Measurements from ENCODE around the gene GPD1L.
"Not testable (repeated sequence)": the region's sequence is repeated elsewhere in the genome, so short reads cannot be mapped to it uniquely, and the experiment has no call there.

Gene GPD1L

DNA sequence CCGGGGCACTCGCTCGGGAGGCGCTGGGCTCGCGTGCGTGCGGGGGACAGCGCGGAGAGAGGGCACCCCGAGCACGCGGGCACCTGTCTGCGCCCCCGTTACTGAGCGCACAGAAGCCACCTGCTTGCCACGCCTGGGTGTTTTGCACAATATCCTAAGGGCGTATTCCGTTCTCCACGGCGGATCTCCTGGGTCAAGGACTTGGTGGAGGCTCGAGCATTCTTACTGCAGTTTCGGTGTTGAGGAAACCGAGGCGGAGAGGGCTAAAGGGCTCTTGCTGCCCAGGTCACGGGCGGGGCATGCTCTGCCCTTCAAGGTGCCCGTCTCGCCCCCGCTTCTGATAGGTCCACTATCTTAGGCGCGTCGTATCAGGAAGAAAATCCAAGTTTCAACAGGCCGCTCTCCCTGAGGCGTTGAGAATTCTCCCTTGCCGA lies 526 bp downstream of the GPD1L start:
- no peak for DNase-seq

DNA sequence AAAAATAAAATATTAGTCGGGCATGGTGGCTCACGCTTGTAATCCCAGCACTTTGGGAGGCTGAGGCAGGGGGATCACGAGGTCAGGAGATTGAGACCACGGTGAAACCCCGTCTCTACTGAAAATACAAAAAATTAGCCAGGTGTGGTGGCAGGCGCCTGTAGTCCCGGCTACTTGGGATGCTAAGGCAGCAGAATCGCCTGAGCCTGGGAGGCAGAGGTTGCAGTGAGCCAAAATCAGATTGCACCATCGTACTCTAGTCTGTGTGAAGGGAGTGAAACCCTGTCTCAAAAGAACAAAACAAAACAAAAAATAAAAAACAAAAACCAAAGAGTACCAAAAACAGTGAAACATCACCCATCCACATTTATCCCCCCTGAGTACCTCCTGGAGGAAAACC lies 1.8 kb downstream of the GPD1L start:
- DNase-seq = not testable (repeated sequence)

DNA sequence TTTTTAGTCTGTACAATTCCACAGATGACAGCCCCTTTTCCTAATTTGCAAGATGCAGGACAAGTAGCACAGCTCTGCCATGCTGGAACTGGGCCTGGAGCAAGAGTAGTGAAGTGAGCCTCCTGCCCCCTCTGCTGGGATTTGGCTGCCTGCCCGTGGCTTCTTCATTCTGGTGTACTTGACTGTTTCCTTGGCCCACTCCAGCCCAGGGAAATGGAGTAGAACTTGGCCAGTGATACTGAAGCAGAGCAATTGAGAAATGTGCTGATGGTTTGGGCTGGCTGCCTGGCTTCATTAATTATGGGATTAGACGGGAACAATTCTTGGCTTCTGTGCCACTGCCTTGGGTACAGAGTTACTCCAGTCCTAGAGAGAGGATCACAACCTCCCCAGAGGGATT lies 2.8 kb downstream of the GPD1L start:
- DNase-seq = peak; percentile 11 to 50

DNA sequence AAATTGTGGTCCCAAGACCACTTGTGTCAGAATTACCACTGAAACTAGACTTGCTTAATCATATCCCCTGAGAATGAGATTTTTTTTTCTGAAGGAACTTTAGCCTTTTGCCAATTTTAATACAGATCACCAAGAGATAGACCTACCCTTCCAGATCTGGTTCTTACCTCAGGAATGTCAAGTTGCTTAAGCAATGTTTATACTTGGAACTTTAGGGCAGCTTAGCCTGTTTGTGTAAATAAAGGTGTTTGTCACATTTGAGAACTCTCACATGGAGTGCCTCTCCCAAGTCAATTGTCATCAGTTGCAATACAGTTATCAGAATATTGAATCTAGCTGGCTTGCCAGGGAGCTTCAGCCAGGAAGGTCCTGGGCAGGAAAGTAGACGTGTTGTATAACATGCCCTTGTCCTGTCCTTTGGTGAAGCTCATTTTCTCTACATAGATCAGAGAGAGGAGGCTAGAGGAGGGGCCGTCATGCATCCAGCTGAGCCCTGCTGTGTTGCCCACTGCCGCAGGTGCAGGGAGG lies 3.9 kb downstream of the GPD1L start:
- no peak for DNase-seq

DNA sequence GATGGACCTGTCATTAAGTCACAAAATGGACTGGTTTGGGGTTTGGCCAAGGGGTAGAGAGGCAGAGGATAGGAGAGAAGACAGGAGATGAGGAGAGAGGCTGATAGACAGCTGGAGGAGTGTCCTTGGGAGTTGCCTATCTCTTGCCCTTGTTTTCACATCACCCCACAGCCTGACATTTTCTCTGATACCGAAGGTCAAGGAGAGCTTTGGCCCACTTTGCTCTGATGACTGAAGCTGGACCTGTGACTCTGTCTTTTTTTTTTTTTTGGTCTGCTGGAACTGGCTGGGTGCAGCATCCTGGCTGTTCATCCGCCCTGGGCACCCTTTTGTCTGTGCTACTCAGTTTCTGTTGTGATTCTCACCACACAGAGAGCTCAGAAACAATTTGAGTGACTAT lies 5.1 kb downstream of the GPD1L start:
- no peak for DNase-seq

DNA sequence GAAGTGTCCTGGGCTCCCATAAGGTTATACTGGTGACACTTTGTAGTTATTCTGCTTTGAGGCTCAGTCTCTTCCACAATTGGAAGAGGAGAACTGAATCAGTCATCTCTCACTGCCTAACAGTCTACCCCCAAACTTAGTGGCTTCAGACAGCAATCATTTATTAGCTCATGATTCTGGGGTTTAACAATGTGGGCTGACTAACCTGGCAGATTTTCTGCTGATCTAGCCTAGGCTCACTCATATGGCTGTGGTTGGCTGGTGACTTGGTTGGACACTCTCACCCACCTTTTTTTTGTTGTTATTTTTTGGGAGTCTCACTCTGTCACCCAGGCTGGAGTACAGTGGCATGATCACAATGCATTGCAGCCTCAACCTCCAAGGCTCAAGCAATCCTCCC lies 7.1 kb downstream of the GPD1L start:
- DNase-seq = no peak

DNA sequence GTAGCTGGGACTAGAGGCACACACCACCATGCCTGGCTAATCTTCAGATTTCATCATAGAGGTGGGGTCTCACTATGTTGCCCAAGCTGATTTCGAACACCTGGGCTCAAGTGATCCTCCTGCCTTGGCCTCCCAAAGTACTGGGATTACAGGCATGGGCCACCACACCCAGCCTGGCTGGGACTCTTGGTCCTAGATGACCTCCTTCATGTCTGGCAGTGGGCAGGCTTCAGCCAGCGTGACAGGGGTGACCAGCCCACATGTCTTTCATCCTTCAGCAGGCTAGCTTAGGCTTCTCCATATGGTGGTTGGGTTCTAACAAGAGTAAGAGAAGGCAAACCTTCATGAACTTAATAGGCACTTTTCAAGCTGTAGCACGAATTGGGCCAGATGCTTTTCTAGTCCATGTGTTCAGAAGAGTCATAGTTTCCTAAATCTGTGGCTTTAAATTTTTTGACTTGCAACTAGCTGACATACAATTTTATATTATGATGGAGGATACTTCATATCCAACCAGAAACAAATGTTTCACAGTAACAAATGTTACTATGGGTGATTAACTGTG lies 7.6 kb downstream of the GPD1L start:
- no peak for DNase-seq

DNA sequence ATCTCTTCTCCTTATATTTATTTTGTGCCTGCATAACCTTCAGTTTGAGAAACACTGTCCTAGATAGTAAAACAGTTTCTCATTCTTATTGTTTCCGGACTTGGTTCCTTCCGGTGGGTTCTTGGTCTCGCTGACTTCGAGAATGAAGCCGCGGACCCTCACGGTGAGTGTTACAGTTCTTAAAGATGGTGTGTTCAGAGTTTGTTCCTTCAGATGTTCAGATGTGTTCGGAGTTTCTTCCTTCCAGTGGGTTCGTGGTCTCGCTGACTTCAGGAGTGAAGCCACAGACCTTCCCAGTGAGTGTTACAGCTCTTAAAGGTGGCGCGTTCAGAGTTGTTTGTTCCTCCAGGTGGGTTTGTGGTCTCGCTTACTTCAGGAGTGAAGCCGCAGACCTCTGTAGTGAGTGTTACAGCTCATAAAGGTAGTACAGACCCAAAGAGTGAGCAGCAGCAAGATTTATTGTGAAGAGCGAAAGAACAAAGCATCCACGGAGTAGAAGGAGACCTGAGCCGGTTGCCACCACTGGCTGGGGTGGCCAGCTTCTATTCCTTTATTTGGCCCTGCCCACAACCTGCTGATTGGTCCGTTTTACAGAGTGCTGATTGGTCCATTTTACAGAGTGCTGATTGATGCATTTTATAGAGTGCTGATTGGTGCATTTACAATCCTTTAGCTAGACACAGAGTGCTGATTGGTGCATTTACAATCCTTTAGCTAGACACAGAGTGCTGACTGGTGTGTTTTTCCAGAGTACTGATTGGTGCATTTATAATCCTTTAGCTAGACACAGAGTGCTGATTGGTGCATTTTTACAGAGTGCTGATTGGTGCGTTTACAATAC lies 8.3 kb downstream of the GPD1L start:
- DNase-seq = not testable (repeated sequence)

DNA sequence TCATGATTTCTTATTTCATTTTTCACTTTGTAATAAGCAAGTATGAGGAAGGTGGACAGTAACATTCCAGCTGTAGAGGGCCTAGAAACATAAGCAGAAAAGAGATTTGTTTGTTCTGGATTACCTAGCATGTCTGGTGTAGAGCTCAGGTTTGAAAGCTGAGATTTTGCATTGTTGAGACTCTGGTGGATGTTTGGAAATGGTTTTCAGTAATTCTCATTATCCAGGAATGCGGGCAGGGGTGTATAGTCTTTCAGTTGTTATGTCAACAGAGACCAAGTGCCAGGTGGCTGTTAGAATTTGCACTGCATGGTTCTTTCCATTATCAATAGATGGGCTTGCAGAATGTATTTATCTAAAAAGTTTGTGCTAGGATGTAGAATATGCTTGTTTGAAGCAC lies 10.9 kb downstream of the GPD1L start:
- DNase-seq = no peak

DNA sequence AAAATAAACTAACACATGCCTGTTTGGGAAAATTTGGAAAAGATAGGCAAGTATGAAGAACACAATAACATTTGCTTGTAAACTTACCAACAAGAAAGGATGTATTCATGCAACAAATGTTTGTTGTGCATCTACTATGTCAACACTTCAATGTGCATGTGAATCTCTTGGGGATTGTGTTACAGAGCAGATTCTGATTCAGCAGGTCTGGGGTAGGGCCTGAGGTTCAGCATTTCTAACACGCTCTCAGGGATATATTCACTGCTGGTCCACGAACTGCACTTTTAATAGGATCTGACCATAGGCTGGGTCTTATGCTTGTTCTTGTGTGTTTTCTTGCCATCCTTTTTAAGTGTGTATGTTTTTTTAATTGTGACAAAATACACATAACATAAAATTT lies 11.8 kb downstream of the GPD1L start:
- DNase-seq = no peak

DNA sequence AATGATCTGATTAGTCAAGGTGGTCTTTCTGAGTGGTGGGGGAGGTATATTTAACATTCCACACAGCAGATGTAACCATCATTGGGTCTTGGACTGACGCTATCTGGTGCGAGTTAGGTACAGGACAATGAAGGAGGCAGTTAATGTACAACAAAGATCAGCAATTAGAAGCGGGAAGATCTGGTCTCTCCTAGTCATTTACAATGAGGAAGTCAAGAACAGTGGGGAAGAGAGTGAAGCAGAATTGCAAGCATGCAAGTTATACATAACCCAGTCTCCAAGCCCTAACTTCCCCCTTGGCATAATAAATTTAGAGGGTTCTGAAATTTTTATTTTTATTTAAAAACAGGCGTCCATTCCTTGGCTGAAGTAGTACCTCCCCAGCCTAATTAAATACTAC lies 14.1 kb downstream of the GPD1L start:
- no peak for DNase-seq

DNA sequence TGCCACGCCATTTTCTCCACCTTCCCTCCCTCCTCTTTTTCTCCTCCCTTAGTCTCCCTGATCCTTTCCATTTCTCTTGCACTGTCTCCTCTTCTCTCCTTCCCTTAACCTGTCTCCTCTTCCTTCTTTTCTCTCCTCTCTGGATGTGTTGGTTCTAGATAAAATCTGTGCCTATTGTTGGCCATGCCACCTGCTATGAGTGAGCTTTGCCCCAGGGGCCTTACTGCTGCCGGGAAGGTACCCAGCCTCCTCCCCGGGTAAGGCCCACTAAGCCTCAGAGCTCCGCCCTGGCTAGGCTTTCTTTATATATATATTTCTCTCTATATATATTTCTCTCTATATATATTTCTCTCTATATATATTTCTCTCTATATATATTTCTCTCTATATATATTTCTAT lies 14.7 kb downstream of the GPD1L start:
- DNase-seq = no peak

DNA sequence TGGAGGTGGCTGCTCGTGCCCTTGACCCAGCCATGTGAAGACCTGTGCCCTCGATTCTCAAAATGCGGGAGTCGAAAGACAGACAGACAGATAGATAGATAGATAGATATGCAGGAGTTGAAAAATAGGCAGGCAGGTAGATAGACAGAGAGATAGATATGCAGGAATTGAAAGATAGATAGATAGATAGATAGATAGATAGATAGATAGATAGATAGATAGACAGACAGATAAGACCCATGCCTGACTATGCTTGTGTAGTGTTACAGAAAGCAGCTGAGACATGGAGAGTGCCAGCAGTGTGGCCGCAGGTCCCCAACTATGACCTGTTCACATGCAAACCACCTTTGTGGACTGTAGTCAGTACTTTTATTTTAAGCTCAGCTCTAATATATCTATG lies 17.2 kb downstream of the GPD1L start:
- no peak for DNase-seq

DNA sequence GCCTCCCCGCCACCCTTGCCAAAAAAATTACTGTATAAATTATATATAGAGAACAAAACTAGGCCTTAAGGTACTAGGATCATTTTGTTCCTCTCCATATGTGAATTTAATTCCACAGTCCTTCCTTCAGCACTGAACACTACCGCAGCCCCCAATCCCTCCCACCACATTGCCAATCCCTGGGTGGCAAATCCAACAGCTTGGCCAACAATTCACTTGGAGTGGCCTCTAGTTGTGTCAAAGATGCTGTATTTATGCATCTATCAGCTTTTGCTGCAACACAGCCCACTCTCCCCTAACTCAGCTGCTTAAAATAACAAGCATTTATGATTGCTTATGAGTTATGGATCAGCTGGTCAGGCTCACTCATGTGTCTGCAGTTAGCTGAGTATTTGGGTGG lies 18.6 kb downstream of the GPD1L start:
- DNase-seq = no peak

DNA sequence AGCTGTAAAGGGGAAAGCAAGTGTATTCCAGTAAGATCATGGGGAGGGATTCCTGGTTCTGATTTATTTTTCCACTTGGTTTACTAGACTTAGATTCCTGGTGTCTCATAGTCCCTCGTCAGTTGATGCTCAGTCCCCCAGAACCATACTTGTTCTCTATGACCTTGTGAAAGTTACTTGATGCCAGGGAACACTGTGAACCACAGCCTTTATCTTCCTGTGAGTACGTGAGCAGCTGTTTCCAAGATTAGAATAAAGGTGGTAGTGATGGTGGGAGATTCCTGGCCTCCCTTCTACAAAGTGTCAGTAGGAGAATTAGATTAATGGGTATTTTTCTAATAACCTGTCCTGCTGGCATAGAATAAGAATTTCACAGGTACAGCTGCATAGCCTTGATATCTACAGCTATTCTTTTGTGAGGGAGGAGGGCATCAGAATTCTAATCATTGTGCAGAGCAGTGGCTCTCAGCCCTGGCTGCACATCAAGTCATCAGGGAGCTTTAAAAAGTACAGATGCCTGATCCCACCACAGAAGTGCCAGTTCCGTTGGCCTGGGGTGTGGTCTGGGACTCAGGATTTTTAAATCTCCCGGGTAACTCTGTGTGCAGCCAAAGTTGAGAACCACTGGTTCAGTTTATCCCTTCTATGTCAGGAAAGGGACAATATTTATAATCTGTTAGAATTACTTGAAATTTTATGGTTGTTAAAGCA lies 20.0 kb downstream of the GPD1L start:
- no peak for DNase-seq

DNA sequence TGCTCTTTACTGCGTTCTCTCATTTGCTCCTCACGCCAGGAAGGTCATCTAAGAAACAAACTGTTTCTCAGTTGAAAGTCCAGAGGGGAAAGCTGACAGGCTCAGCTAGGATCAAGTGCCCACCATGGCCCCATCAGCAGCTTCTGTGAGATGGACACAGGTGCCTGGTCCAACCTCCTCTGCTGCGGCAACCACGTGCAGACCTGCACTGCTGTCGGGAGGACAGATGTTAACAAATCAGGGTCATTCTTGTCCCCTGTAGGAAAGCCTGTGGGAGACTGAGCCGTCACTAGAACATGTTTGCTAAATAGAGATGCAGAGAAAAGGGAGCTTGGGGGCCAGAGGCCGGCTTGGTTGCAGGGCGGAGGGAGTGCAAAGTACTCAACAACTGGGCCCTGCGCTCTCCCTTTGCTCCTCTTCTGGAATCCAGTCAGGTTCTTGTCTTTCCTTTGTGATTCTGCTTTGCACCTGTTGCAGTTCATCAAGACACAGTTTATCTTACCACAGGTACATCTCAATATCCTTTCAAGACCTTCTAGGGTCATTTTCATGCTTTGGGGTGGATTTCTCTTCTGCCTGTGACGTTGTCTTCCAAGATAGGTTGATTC lies 20.9 kb downstream of the GPD1L start:
- no peak for DNase-seq

DNA sequence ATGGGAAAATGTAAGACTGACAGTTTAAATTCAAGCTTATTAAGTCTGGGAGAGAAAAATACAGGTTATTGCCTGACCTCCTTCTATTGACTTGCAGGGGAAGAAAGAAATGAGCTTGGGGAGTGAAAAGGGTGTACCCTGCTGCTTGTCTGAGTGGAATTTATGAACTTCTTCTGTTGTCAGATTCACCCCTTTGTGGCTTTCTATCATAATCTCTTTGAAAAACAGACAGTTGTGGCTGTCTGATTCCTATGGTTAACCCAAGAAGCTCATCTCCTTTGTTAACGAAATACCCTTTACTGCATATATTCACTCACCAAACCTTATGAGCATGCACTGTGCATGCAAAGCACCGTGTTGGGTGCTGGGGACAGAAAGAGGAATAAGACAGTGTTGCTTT lies 22.5 kb downstream of the GPD1L start:
- DNase-seq = no peak

DNA sequence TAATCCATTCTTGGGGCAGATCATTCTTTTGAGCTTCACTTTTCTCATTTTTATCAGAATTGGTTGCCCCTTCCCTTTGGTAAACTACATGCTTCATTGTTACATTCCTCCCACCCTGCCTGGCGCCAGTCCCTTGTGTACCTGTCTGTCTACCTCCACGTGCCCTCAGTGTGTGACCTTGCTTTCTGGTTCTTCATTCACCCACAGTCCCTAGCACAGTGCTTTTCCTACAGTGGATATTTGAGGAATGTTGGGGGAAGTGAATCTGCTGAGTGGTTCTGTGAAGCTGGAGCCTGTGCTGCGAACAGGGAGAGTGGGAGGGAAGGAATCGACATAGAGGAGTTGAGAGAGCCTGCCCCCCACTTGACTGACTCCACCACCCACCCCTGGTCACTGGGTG lies 23.4 kb downstream of the GPD1L start:
- no peak for DNase-seq

DNA sequence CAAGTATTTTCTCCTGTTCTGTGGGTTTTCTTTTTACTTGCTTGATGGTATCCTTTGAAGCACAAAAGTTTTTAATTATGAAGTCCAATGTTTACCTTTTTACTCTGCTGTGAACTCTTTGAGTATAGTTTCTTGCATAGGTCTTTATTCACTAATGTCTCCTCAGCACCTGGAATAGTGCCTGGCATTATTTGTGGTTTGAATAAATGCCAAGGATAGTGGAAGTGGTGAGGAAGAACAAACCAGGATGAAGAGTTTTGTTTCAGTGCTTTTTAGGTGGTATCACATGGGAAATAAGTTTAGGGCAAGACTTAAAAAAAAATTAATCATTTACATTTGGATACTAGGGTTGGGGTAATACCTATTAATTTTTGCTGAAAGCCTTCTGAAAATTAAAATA lies 25.7 kb downstream of the GPD1L start:
- DNase-seq = no peak

DNA sequence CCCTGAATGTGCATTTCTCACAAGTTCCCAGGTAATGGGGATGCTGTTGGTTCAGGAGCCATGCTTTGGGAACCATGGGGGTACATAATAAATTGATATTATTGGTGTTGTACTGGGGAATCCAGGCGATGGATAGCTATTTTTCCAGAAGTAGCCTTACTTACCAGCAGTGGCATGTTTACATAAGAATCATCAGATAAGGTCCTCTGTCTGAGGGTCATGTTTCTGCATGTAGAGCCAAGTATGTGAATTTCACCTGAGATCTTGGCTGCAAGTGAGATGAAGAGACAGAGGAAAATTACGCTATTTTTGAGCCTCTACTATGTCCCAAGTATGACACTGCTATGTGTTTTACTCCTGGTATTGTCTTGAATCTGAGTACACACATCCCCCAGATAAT lies 26.3 kb downstream of the GPD1L start:
- no peak for DNase-seq

DNA sequence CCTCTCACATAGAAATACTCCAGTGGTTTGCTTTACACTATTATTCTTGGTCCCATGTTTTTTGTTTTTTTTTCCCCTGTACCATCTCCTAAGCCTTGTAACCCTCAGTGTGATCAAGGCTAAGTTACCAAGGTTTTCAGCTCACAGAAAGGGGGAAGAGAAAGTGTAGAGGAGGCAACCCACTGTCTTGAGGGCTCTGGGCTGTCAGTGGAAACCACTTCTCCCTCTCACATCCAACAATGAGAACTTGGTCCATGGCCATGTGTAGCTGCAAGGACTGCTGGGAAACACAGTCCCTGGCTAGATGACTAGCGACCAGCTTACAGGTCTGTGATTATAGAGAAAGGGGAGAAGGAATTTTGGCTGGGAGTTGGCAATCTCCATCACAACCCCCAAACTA lies 30.3 kb downstream of the GPD1L start:
- no peak for DNase-seq

DNA sequence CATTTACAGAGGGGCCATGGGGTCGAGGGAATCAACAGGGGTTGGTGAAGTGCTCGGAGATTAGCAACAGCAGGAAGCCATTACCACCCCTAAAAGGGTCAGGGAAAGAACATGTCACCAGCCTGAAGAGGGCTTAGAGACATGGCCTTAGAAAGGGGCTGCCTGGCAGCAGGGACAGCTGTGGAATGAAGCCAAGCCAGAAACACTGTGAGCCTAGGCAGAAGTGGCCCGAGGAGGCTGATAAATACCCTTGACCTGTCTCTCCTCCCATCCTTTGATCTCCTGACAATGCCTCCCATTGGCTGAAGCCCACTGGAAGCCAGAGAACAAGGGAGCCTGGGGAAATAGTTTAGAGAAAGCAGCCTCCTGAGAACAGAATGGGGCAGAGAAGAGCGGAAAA lies 31.4 kb downstream of the GPD1L start:
- no peak for DNase-seq

DNA sequence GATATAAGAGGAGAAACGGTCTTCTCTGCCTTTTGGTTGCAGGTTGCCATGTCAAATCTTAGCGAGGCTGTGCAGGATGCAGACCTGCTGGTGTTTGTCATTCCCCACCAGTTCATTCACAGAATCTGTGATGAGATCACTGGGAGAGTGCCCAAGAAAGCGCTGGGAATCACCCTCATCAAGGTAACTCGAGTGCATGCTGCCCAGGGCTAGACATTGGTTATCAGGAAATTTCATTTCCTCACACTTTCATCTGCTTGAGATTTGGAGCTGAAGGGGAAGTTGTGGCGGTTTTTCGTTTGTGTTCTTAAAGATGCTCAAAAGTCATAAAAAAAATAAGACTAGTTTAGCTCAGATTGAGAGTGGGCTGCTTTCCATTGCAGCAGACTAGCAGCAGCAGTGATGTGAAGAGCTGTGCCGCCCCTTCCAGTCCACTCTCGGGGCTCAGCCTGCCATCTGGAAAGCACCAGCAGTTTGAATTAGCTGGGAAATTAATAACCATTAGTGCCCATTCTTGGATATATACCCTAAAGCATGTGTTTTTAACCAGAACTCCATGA lies 32.2 kb downstream of the GPD1L start:
- DNase-seq = no peak
